GM18873 (cell line): ENCODE results near the gene TSEN54.
"Not testable (repeated sequence)": the region's sequence is repeated elsewhere in the genome, so short reads cannot be mapped to it uniquely, and the experiment has no call there.

Source experiments
- ATAC-seq: cut with Tn5 transposase; IDR thresholded peaks from one replicate; pipeline ENCODE4 v1.9.1; 2021; ENCODE audit warnings: mild to moderate bottlenecking, moderate library complexity, moderate number of reproducible peaks; ENCODE audit not compliant: unreplicated experiment, low FRiP score

Gene TSEN54

GRCh38 chr17:75515496-75516254 is 653 bp upstream of the TSEN54 start, which contains the start of gene CASKIN2:
TSS of gene CASKIN2 (minus strand) at chr17:75515537. CDS start at chr17:75513804, 1,733 bp downstream.
- ATAC-seq, result no peak

- no peak for ATAC-seq
Observed at GRCh38 chr17:75516619-75517296, 430 bp downstream of the TSEN54 start.

- ATAC-seq, result no peak
Observed at GRCh38 chr17:75517297-75517865, 1.1 kb downstream of the TSEN54 start.

GRCh38 chr17:75518201-75518600 is 1.9 kb downstream of the TSEN54 start:
- no peak for ATAC-seq

GRCh38 chr17:75518983-75519537 is 2.7 kb downstream of the TSEN54 start:
- no peak for ATAC-seq

GRCh38 chr17:75520413-75520812 is 4.1 kb downstream of the TSEN54 start:
- ATAC-seq, result not testable (repeated sequence)

GRCh38 chr17:75521290-75521689 is 5.0 kb downstream of the TSEN54 start:
- no peak for ATAC-seq

- ATAC-seq, result no peak
Observed at GRCh38 chr17:75521951-75522727, 5.8 kb downstream of the TSEN54 start.

- no peak for ATAC-seq
Observed at GRCh38 chr17:75523647-75524046, 7.3 kb downstream of the TSEN54 start.

- no peak for ATAC-seq
Observed at GRCh38 chr17:75524269-75524969, 8.1 kb downstream of the TSEN54 start.

GRCh38 chr17:75524970-75525805 is 8.9 kb downstream of the TSEN54 start, which contains the start of gene LLGL2:
TSS of gene LLGL2 (plus strand) at chr17:75525697. CDS start at chr17:75543427, 17,730 bp downstream.
- ATAC-seq, result peak; percentile 71

- peak; percentile 6 for ATAC-seq
Observed at GRCh38 chr17:75525806-75526554, 9.7 kb downstream of the TSEN54 start.

GRCh38 chr17:75526555-75527270 is 10.4 kb downstream of the TSEN54 start:
- no peak for ATAC-seq

GRCh38 chr17:75530837-75531720 is 14.8 kb downstream of the TSEN54 start:
- no peak for ATAC-seq

- no peak for ATAC-seq
Observed at GRCh38 chr17:75531721-75532072, 15.4 kb downstream of the TSEN54 start.

- no peak for ATAC-seq
Observed at GRCh38 chr17:75535119-75535537, 18.8 kb downstream of the TSEN54 start.

GRCh38 chr17:75535871-75536270 is 19.5 kb downstream of the TSEN54 start:
- no peak for ATAC-seq
